ENCODE measurements around the gene PAPSS2. TPM values are rescaled to one million over a fixed set of nuclear protein-coding genes. Genes with fewer than 3 reads are reported as not detected.
"Not testable (repeated sequence)": the region's sequence is repeated elsewhere in the genome, so short reads cannot be mapped to it uniquely, and the experiment has no call there.

The PAPSS2 gene
- total RNA-seq, 1 donor from 2014 or later, result 21.1 TPM

DNA sequence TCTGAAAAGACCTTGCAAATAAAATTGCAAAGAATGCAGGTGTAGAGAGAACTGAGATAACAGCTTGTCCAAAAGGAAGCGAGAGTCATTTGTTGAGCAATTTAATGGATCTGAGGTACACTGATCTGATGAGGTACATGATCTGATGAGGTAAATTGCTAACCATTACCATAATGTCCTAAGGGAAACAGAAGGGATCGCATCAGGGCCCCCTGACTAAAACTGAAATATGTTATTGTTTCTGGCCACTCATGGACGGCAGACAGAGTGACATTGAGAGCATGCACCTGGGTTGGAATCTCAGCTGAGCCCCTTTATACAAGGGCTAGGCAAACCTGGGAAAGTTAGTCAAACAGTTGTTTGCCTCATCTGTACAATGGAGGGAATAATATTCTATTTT, 15.8 kb upstream of the PAPSS2 start:
- H3K4me3 Mint-ChIP-seq, result no peak overlapping the region
- no peaks in the 10 kb centered on the region for H3K36me3 Mint-ChIP-seq
- peaks cover 4% of the 10 kb centered on the region for H3K9me3 Mint-ChIP-seq
- TF ChIP-seq, protein P1, sequence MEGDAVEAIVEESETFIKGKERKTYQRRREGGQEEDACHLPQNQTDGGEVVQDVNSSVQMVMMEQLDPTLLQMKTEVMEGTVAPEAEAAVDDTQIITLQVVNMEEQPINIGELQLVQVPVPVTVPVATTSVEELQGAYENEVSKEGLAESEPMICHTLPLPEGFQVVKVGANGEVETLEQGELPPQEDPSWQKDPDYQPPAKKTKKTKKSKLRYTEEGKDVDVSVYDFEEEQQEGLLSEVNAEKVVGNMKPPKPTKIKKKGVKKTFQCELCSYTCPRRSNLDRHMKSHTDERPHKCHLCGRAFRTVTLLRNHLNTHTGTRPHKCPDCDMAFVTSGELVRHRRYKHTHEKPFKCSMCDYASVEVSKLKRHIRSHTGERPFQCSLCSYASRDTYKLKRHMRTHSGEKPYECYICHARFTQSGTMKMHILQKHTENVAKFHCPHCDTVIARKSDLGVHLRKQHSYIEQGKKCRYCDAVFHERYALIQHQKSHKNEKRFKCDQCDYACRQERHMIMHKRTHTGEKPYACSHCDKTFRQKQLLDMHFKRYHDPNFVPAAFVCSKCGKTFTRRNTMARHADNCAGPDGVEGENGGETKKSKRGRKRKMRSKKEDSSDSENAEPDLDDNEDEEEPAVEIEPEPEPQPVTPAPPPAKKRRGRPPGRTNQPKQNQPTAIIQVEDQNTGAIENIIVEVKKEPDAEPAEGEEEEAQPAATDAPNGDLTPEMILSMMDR (conservative IDR thresholded peaks at IDR 0.05), result no peak
- no peak for DNase-seq (ENCODE audit: extremely low spot score, unreplicated experiment)
- no peaks in the 10 kb centered on the region for H3K27me3 Mint-ChIP-seq
- peaks cover 4% of the 10 kb centered on the region for H3K4me1 Mint-ChIP-seq (ENCODE audit: unreplicated experiment)
- no peak overlapping the region for H3K27ac Mint-ChIP-seq

DNA sequence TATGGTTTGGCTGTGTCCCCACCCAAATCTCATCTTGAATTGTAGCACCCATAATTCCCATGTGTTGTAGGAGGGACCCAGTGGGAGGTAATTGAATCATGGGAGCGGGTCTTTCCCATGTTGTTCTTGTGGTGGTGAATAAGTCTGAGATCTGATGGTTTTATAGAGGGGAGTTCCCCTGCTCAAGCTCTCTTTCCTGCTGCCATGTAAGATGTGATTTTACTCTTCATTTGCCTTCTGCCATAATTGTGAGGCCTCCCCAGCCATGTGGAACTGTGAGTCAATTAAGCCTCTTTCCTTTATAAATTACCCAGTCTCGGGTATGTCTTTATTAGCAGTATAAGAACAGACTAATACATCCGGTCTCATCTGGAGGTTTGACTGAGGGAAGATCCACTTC, 15.2 kb upstream of the PAPSS2 start:
- not testable (repeated sequence) for DNase-seq (ENCODE audit: extremely low spot score, unreplicated experiment); H3K4me3 Mint-ChIP-seq; H3K27ac Mint-ChIP-seq; H3K9me3 Mint-ChIP-seq; H3K4me1 Mint-ChIP-seq (ENCODE audit: unreplicated experiment); H3K27me3 Mint-ChIP-seq; H3K36me3 Mint-ChIP-seq

DNA sequence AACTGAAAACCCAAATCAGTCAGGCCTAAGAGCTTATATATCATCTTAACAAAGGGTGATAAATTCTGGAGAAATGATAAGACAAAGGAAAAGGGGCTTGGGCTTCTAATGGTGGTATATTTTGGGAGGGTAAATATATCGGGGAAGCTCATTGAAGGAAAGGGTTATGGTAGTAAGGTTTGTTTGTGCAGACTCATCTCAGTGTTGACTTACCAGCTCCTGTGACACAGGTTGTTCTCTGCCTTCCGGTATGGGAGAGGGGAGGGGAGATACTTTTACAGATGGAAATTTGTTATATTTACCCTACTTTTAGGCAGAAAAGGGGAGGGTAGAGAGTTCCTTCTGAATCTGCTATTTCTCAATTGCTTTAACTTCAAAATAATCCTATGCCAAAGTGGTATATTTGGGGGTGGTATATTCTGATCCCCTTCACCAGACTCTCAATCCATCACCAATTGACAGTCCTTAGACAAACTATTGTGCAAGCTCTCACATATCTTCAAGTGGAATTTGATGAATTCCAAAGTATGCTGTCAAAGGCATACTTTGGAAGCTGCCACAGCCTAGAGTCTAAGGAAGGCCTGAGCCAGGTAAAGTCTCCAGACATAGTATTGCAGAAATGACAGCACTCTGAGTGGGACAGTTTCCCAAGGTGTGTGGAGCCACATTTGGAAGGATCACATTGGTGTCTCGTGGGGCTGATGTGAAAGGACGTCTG, 13.3 kb upstream of the PAPSS2 start:
- H3K4me3 Mint-ChIP-seq, result no peak overlapping the region
- TF ChIP-seq, protein P1 (conservative IDR thresholded peaks at IDR 0.05), result no peak
- no peak overlapping the region for H3K27ac Mint-ChIP-seq
- H3K9me3 Mint-ChIP-seq, result peaks cover 4% of the 10 kb centered on the region
- no peak for DNase-seq (ENCODE audit: extremely low spot score, unreplicated experiment)
- H3K36me3 Mint-ChIP-seq, result no peaks in the 10 kb centered on the region
- H3K4me1 Mint-ChIP-seq (ENCODE audit: unreplicated experiment), result peaks cover 4% of the 10 kb centered on the region
- no peaks in the 10 kb centered on the region for H3K27me3 Mint-ChIP-seq

DNA sequence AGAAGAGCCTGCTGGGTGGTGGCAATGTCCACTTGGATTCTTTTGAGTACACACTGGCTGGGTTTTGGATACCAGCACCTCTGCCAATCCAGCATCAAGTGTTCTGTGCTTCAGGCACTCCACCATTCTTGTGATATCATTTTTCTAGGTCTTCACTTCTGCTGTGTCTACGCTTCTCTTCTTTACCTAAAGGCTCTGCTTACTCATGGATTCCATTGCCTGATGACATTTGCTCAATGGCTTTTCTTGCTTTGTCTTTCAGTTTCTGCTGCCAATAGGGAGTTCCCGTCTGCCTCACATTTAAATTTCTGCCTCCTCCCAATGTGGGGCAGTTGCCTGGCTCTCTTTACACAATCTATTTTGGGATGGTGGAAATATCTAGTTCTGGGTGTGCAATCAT, 12.7 kb upstream of the PAPSS2 start:
- no peaks in the 10 kb centered on the region for H3K27me3 Mint-ChIP-seq
- peaks cover 4% of the 10 kb centered on the region for H3K4me1 Mint-ChIP-seq (ENCODE audit: unreplicated experiment)
- peaks cover 4% of the 10 kb centered on the region for H3K9me3 Mint-ChIP-seq
- no peak for DNase-seq (ENCODE audit: extremely low spot score, unreplicated experiment)
- no peaks in the 10 kb centered on the region for H3K36me3 Mint-ChIP-seq
- TF ChIP-seq, protein P1 (conservative IDR thresholded peaks at IDR 0.05), result no peak
- H3K4me3 Mint-ChIP-seq, result no peak overlapping the region
- no peak overlapping the region for H3K27ac Mint-ChIP-seq

DNA sequence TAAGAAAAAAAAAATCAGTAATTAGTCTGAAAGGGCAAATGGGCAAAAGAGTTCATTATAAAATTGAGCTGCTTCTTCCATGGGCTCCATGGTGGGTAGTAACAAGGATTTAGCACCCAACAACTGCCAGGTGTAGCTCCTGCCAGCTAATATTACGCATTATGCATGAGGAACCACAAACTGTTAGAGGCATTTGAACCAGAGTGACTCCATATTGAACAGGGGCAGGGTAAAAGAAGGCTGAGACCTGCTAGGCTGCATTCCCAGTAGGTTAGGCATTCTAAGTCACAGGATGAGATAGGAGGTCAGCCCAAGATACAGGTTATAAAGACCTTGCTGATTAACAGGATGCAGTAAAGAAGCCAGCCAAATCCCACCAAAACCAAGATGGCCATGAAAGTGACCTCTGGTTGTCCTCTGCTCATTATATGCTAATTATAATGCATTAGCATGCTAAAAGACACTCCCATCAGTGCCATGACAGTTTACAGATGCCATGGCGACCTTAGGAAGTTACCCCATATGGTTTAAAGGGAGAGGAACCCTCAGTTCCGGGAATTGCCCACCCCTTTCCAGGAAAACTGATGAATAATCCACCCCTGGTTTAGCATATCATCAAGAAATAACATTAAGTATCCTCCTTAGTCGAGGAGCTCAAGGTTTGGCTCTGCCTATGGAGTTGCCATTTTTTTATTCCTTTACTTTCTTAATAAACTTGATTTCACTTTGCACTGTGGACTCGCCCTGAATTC, 8.7 kb upstream of the PAPSS2 start:
- H3K27me3 Mint-ChIP-seq, result no peaks in the 10 kb centered on the region
- H3K4me1 Mint-ChIP-seq (ENCODE audit: unreplicated experiment), result peaks cover 3% of the 10 kb centered on the region
- H3K9me3 Mint-ChIP-seq, result peaks cover 4% of the 10 kb centered on the region
- DNase-seq (ENCODE audit: extremely low spot score, unreplicated experiment), result no peak
- H3K27ac Mint-ChIP-seq, result no peak overlapping the region
- no peaks in the 10 kb centered on the region for H3K36me3 Mint-ChIP-seq
- H3K4me3 Mint-ChIP-seq, result no peak overlapping the region
- TF ChIP-seq, protein P1 (conservative IDR thresholded peaks at IDR 0.05), result no peak

DNA sequence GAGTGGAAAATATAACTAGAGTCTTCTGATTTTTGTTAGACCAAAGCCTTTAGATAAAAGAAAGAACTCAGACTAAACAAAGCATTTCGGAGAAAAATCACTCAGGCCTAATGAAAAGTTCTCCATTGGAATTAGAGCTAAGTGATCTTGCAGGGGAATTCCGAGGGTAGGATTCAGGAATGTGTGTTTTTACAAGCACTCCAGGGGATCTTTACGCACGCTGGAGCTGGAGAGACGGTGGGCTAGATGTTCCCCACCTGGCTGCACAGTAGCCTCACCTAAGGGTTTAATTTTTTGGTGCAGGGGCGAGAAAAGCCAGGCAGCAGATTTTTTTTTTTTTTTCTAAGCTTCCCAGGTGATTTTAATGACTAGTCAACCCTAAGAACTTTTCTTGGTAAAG, 7.9 kb upstream of the PAPSS2 start:
- Mint-ChIP-seq H3K9me3 (peaks cover 4% of the 10 kb centered on the region), H3K27ac (no peak overlapping the region), H3K4me3 (no peak overlapping the region), H3K27me3 (no peaks in the 10 kb centered on the region), H3K4me1 (ENCODE audit: unreplicated experiment) (peaks cover 10% of the 10 kb centered on the region), H3K36me3 (no peaks in the 10 kb centered on the region)
- TF ChIP-seq, protein P1 (conservative IDR thresholded peaks at IDR 0.05), result no peak
- no peak for DNase-seq (ENCODE audit: extremely low spot score, unreplicated experiment)
